HG02852 (cell line): ENCODE data around the gene SLC25A1.
A peak's percentile ranks its signal among the peaks of the same experiment; 100 is the strongest.

Source experiments
- ATAC-seq: cut with Tn5 transposase; IDR thresholded peaks from one replicate; pipeline ENCODE4 v1.9.1; 2021; ENCODE audit warnings: mild to moderate bottlenecking, moderate library complexity; ENCODE audit not compliant: unreplicated experiment

The SLC25A1 gene

DNA sequence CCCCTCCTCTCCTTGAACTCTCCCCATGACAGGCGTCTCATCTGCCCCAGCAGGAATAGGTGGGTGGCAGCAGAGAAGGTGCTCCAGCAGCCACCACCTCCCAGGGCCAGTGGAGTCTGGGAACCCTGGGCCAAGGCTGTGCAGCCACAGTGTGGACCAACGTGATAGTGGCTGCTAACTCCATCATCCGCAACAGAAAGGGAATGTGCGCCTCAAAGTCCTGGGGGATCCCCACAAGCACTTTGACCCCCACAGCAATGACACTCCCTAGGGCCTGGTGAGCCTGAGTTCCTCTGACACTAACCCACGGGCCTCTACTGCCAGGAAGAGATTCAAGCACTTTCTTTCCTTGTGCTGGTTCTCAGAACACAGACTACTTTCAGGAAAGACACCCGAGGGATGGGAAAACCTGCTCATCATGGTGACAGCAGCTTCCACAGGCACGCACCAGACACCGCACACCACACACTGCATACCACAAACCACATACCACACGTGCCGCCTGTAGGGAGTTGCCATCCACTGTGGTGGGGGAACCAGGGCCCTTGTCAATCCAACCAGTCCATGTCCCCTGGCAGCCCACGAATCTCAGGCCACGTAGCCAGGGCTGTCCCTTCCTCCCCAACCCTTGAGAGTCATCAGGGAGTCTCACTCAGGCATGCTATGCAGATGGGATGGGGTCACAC is 3.4 kb upstream of the SLC25A1 start:
- ATAC-seq: no peak

- no peak for ATAC-seq
Measured at GRCh38 chr22:19180740-19181410, 2.3 kb upstream of the SLC25A1 start.

DNA sequence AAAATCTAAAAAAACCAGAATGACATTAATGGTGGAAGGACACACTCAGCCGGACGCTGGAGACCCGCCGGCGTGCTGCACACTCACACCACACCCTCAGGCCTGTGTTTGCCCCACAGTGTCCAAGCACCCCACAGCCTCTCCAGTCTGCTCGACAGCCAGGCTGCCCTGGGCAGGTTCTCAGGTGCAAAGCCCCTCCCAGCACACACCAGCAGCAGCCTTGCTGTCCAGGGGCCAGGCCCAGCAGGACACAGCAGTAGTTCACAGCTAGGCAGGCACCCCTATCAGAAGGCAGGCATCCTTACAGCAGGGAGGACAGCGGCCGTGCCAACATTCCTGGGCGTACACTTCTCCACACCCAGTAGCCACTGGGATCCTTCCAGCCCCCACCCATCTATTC is 1.7 kb upstream of the SLC25A1 start:
- no peak for ATAC-seq

- ATAC-seq: peak; percentile 43
Measured at GRCh38 chr22:19179497-19180048, 1.0 kb upstream of the SLC25A1 start.

DNA sequence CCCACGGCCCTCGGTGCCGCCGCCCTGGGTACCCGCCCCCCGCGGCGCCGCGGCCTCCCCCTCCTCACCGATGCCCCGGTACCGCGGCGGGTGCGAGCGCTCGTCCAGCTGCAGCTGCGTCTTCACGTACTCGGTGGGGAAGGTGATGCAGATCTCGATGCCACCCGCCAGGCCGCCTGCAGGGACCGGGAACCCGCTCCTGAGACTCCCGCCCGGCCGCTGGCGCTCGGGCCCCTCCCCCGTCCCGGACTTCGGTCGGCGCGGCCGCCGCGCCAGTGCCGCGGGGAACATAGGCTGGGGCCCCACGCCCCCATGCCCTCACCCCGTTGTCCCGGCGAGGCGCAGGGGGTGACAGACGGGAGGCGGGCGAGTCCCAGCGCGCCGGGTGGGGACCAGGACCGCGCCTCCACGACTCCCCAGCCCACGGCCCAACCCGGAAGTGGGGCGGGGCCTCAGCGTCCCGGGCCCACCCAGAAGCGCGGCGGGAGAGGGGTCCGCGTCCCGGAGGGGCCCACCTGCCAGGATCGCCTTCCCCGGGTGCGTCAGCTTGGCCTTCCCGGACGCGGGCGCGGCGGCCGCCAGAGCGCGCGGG is 375 bp downstream of the SLC25A1 start:
- peak; percentile 43 for ATAC-seq

DNA sequence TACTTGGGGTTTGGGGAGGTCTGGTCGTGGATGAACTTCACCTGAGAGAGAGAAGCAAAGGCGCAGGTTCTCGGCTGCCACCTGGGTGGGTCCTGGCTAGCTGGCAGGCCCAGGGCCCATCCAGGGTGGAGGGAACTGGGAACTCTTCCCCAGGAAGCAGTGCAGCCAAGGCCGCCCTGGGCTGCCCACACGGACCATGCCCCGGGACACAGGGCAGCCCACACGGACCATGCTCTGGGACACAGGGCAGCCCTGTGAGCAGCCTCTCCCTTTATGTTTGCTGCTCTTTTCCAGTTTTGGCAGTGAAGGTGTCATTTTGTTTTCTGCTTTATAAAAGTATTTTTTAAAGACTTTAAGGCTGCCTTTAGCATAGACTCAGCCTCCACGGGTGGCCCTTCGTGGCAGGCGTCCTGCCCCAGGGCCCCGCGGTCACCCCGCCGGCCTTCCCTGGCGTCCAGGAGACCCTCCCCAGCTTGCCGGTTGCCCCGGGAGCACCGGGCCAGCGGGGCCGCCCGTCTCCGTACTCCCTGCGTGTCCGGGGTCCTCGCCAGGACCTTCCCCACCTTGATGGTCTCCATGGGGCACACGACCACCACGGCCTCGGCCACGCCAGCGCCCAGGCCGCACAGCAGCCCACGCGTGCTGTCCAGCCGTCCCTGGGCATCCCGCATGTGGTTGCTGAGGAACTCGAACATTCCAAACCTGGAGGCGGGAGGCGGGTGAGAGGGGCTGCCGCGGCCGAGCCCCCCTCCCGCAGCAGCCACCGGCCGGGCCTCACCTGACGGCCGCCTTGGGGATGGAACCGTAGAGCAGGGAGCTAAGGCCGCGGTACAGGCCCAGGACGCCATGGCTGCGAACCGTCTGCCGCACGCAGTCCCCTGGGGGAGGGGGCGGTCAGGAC is 1.1 kb downstream of the SLC25A1 start:
- no peak for ATAC-seq

GRCh38 chr22:19176732-19177131 is 1.8 kb downstream of the SLC25A1 start:
- no peak for ATAC-seq

DNA sequence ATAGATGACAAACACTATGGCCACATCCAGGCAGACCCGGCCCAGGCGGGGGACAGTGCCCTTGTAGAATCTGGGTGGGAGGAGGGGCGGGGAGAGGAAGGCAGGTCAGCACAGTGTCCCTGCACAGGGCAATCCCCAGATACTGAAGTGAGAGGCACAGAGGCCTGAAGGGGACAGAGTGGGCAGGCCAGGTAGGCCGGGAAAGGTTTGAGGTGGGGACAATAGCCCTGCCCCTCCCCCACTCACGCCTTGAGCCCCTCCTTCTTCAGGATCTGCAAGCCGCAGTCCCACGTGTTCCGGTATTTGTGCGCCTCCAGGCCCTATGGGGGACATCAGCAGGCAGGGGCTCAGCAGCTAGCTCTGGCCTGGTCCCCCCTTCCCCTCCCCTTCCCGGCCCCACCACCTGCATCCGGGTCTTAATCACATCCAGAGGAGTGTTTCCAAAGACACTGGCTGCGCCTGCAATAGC is 2.3 kb downstream of the SLC25A1 start:
- no peak for ATAC-seq

DNA sequence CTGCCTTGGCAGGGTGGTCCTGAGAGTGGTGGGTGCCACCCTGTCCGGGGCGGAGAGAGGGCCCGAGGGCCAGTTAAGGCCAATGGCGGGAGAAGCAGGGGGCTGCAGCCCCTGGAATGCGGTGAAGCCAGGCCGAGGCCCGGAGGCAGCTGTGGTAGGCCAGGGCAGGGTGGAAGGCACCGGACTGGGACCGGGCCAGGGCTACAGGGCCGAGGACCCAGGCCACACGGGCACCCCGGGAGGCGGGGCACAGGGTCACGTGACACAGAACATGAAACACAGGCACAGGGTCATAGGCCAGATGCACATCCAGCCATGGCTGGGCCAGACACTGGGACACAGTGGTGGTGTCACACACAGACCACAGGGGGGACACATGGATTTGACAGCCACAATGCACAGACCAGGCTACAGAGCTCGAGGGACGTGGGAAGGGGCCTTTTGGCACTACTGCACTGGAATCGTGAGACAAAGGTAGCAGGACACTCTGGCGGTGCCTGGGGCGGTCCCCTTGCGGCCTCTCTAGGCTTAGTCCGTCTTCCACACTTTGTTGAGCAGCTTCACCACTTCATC is 2.8 kb downstream of the SLC25A1 start:
- no peak for ATAC-seq

- ATAC-seq: no peak
Measured at GRCh38 chr22:19175026-19175601, 3.4 kb downstream of the SLC25A1 start.

- ATAC-seq: no peak
Measured at GRCh38 chr22:19174106-19175025, 4.2 kb downstream of the SLC25A1 start.

- no peak for ATAC-seq
Measured at GRCh38 chr22:19173047-19174035, 5.2 kb downstream of the SLC25A1 start.

GRCh38 chr22:19172213-19173046 is 6.1 kb downstream of the SLC25A1 start:
- ATAC-seq: no peak

DNA sequence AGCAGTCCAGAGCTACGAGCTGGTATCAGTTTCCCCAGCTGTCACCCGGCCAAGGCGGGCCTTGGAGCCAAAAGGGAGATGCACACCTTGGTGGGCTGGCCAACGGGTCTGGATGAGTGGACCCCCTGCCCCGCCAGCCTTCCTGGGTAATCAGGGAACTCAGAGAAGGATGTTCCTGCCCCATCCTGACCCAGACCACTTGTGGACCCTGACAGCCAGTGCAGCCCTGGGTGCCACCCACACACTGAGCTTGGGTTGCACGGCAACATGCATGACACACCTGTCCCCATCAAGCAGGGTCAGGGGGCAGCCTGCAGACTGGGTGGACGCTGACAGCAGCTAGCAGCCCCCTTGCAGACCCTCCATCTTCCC is 8.6 kb downstream of the SLC25A1 start:
- no peak for ATAC-seq

DNA sequence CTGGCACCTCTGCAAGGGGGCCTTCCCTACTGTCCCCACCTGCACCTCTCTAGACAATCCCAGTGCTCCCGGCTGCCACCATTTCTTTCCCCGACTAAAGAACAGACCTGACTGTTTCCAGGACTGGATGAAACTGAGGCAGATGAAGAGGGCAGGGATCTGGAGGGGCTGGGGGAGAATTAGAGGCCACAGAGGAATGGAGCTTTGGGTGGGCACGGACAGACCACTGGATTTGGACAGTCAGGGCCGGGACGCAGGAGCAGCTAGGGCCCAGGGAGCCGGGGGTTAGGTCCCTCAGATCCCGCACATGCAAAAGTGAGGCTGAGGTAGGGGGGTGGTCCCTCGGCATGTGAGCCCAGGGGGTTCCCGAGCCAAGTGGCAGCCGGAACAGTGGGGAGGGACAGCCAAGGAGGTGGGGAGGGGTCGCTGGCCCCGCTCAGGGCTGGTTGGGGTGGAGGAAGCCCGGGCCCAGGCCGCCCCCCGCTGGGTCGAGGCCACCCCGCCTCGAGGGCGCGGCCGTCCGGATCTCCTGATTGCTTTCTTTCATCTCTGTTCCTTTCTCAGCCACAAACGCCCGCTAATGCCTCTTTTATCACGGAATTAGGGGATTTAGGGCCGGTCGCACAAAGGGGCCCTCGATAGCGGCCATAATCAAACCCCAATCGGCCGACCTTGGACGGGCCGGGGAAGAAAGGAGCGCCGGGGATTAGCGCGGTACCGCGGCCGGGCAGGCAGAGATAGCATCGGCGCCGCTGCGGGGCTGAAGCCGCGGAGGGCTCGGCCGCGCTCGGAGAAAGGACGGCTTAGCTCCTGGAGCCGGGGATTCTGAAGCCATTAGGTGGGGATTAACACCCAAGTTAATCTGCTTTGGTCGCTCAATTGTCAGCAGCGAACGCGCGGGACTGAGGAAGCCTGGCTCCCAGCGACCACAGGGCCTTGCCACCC is 9.3 kb downstream of the SLC25A1 start:
- no peak for ATAC-seq
